ENCODE results near the gene TPCN2. TPM values are rescaled to one million over a fixed set of nuclear protein-coding genes. Genes with fewer than 3 reads are reported as not detected.

TPCN2 gene
- total and polyA plus RNA-seq, 9 of the 15 experiments (the other 6 are each of a cell fraction or from before 2014, with no cell fraction given), result 0.66 to 10.2 (median 4.6) TPM

DNA sequence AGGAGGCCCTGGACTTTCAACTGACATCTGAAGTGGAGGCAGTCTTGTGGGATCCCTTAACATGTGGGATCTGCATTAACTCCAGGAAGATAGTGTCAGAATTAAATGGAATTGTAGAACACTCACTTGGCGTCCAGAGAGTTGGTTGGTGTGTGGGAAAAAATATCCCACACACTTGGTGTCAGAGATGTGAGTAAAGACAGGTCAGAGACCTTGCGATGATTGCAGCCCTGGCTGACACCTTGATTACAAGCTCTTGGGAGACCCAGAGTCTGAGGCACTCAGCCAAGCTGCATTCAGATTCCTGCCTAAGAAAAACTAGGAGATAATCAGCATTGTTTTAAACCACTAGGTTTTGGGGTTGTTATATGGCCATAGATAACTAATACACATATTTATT, 7.2 kb upstream of the TPCN2 start (continued):
- no peak for TF ChIP-seq RCOR1 (IDR thresholded peaks at IDR 0.05; ENCODE audit: borderline replicate concordance in 1 of 2, low read depth in 2 of 2, low read length in 2 of 2)
- TF ChIP-seq PURB (CRISPR knock-in tag; IDR thresholded peaks at IDR 0.05; ENCODE audit: low read depth), result no peak

DNA sequence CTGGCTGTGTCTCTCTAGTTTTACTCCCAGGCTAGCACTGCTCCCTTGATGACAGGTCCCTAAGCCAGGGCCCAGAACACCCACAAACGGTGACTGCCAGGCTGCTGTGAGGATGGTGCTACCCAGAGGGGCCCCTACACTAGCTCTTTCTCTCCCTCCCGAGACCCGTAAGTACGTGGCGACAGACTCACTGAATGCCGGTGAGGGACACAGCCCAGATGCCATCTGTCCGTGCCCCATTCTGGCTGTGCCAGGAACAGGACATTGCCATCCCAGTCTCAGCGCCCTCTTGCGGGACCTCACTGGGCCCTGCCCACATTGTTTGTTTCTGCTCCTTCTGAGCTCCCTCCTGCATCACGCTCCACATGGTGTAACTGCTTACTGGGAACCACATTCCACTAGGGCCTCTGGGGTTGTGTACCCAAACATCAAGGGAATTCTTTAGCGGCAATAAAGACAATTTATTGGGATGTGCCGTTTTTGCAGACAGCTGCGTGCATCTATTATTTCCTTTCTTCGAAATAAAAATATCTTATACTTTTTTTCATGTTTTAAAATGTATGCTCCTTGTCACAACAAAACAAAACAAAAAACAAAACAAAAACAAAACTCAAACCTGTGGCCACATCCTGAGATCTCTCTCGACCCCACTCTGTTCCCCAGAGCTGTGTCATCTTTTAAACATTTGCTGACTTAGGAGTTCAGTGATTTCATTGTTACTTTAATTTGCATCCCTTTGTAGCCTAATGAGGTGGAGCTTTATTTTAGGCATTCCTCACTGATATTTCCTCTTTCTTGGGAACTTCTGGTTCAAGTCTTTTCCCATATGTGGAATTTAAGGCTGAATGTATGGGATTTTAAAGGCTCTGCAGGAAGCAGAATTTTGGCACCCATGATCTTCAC, 4.4 kb upstream of the TPCN2 start:
- Histone ChIP-seq H3K9ac (ENCODE audit: insufficient read depth in 1 of 2, low read depth in 2 of 2, low read length in 2 of 2) (no peak overlapping the region), H3K4me3 (no peak overlapping the region), H3K9me1 (ENCODE audit: control insufficient read depth, insufficient read depth, low read length) (no peaks in the 10 kb centered on the region), H2AFZ (ENCODE audit: low read depth, low read length) (no peak overlapping the region), H3K79me2 (ENCODE audit: control insufficient read depth, insufficient read depth, low read length) (peaks cover 6% of the 10 kb centered on the region; the same call in 2 of the 3 replicates), H3K4me2 (ENCODE audit: insufficient read depth, low read length) (no peak overlapping the region), H3K4me1 (replicated peaks in 1 of 2; ENCODE audit: control insufficient read depth in 2 of 2, insufficient read depth in 2 of 2, low read length in 2 of 2) (peaks cover 7 to 10% of the 10 kb centered on the region in 2 experiments; a peak in 4 of 5 replicates), H3K9me3 (replicated peaks; ENCODE audit: control insufficient read depth, insufficient read depth, low read depth, low read length) (no peaks in the 10 kb centered on the region), H3K27me3 (ENCODE audit: control insufficient read depth in 2 of 2, insufficient read depth in 2 of 2, low read length in 2 of 2) (peaks cover 0 to 22% of the 10 kb centered on the region in 2 experiments; a peak in 2 of 5 replicates), H4K20me1 (replicated peaks; ENCODE audit: control insufficient read depth, insufficient read depth, low read length) (no peaks in the 10 kb centered on the region), H3K36me3 (ENCODE audit: control insufficient read depth, insufficient read depth, low read length) (no peaks in the 10 kb centered on the region), H3K27ac (ENCODE audit: extremely low read depth, low read depth, low read length) (no peak overlapping the region)
- in situ Hi-C loops (cut with MboI) (no loop called here), intact Hi-C loops (cut with micrococcal nuclease) (no loop called here)
- 25% methylated on average over 15 of the region's 15 CpGs for WGBS (ENCODE audit: insufficient coverage, low coverage, missing lambda C conversion rate)
- FAIRE-seq, result peak; percentile 11
- ATAC-seq, result no peak
- no TSS peak for BruUV-seq (replicated peaks)
- ChIA-PET CTCF (ENCODE audit: low intra/inter-chr PET ratio) (no interaction called here), POLR2A (interaction anchor here (0.6 kb wide), 1 partner anchor 436 kb away, joined by 3 read pairs; a partner anchor contains a TSS)
- peak in 1 of 4 experiments; percentile 33 for DNase-seq (ENCODE audit: extremely low read depth in 1 of 4, low spot score in 3 of 4)
- TF ChIP-seq ILF3 (IDR thresholded peaks at IDR 0.05; ENCODE audit: borderline replicate concordance) (no peak), CTBP1 (IDR thresholded peaks at IDR 0.05; ENCODE audit: borderline replicate concordance) (peak; percentile 34; the same call in 1 of the 2 replicates), MAFF (IDR thresholded peaks at IDR 0.05; ENCODE audit: low read length) (0 out of 2 replicates have a peak, but pooled peaks have one; percentile 2)
- TF ChIP-seq, protein P1, sequence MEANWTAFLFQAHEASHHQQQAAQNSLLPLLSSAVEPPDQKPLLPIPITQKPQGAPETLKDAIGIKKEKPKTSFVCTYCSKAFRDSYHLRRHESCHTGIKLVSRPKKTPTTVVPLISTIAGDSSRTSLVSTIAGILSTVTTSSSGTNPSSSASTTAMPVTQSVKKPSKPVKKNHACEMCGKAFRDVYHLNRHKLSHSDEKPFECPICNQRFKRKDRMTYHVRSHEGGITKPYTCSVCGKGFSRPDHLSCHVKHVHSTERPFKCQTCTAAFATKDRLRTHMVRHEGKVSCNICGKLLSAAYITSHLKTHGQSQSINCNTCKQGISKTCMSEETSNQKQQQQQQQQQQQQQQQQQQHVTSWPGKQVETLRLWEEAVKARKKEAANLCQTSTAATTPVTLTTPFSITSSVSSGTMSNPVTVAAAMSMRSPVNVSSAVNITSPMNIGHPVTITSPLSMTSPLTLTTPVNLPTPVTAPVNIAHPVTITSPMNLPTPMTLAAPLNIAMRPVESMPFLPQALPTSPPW (CRISPR knock-in tag; IDR thresholded peaks at IDR 0.05), result no peak
- TF ChIP-seq, protein P2, sequence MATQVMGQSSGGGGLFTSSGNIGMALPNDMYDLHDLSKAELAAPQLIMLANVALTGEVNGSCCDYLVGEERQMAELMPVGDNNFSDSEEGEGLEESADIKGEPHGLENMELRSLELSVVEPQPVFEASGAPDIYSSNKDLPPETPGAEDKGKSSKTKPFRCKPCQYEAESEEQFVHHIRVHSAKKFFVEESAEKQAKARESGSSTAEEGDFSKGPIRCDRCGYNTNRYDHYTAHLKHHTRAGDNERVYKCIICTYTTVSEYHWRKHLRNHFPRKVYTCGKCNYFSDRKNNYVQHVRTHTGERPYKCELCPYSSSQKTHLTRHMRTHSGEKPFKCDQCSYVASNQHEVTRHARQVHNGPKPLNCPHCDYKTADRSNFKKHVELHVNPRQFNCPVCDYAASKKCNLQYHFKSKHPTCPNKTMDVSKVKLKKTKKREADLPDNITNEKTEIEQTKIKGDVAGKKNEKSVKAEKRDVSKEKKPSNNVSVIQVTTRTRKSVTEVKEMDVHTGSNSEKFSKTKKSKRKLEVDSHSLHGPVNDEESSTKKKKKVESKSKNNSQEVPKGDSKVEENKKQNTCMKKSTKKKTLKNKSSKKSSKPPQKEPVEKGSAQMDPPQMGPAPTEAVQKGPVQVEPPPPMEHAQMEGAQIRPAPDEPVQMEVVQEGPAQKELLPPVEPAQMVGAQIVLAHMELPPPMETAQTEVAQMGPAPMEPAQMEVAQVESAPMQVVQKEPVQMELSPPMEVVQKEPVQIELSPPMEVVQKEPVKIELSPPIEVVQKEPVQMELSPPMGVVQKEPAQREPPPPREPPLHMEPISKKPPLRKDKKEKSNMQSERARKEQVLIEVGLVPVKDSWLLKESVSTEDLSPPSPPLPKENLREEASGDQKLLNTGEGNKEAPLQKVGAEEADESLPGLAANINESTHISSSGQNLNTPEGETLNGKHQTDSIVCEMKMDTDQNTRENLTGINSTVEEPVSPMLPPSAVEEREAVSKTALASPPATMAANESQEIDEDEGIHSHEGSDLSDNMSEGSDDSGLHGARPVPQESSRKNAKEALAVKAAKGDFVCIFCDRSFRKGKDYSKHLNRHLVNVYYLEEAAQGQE (IDR thresholded peaks at IDR 0.05; ENCODE audit: borderline replicate concordance), result peak; percentile 5; the same call in 1 of the 2 replicates
- TF ChIP-seq, protein P2 (CRISPR knock-in tag; IDR thresholded peaks at IDR 0.05; ENCODE audit: low read depth), result no peak

Measured in K562 (cell line).